ENCODE data around the gene UST.
"Not testable (repeated sequence)": the region's sequence is repeated elsewhere in the genome, so short reads cannot be mapped to it uniquely, and the experiment has no call there.

The UST gene

DNA sequence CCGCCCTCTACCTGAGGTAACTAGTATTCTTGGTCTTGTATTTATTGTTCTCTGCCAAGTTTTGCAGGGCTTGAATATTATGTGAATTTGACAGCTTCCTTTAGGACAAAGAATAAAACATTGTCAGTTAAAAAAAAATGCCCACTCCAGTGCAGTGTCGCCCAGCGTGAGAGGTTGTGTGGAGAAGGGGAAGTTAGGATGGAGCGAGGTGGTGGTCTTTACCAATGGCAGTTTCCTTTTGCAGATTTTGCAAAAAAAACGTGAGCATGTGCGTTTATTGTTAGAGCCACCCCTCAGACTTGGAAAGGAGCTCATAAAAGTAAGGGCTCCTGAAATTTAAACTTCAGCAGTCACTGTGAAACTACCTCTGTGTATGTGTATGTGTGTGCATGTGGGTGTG lies 28.3 kb downstream of the UST start:
- TF ChIP-seq POLR2AphosphoS5 (IDR thresholded peaks at IDR 0.05; ENCODE audit: low read depth, low read length) (no peak), TAF1 (IDR thresholded peaks at IDR 0.05; ENCODE audit: low read depth, low read length) (no peak), POU2F2 (IDR thresholded peaks at IDR 0.05; ENCODE audit: low read depth, low read length) (no peak), PAX5 (IDR thresholded peaks at IDR 0.05; ENCODE audit: insufficient read depth, low read length, severe bottlenecking) (no peak), POLR2A (IDR thresholded peaks at IDR 0.05; ENCODE audit: low read depth, low read length) (no peak), SPI1 (IDR thresholded peaks at IDR 0.05; ENCODE audit: low read depth, low read length) (no peak)
- DNase-seq (ENCODE audit: insufficient read length, low spot score), result no peak
- no peak for FAIRE-seq

DNA sequence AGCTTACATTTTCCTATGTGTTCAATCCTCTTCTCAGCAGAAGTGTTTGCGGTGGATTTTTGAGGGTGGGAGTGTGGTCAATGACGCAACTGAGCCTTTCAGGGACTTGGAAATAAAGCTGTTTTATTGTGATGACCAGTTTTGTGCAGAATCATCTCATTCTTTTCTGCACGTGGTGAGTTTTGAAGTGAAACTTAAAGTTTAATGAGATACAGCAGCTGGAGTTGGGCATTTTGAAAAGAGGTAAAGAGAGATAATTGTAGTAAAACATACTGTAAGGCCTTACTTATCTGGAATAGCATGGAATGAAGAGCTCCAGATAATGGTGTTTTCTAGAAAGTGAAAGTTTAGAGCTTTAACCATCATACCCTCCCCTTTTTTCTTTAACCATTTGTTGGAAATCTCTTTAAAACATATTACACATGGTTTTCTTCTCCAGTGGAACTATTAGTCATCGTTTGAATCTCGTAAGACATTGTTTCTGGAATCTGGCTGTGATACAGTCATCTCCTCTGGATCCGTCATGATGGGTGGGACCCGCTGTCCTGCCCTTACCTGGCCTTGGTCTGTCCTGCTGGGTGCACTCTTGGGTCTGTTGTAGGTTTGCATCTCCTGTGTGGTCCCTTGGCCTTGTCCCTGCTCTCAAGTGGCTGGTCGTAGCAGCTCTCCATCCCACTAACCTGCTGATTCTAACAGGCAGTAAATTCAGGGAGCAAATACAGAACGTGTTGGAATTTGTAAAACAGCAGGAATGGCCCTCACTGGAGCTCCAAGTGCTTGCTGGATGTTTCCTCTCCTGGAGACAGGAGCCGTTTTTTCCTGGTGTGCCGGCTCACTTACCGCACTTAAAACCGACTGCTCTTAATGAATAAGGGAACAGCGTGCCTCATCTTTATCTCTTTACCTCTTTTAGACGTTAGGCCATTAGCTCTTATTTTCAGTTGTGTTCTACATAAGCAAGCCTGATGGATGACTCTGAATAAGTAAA lies 29.8 kb downstream of the UST start:
- DNase-seq (ENCODE audit: insufficient read length, low spot score) (no peak), FAIRE-seq (no peak)
- no peak for TF ChIP-seq POLR2AphosphoS5 (IDR thresholded peaks at IDR 0.05; ENCODE audit: low read depth, low read length)
- TF ChIP-seq POLR2A (IDR thresholded peaks at IDR 0.05; ENCODE audit: low read depth, low read length), result no peak
- TF ChIP-seq PAX5 (IDR thresholded peaks at IDR 0.05; ENCODE audit: insufficient read depth, low read length, severe bottlenecking), result no peak
- no peak for TF ChIP-seq TAF1 (IDR thresholded peaks at IDR 0.05; ENCODE audit: low read depth, low read length)
- no peak for TF ChIP-seq SPI1 (IDR thresholded peaks at IDR 0.05; ENCODE audit: low read depth, low read length)
- TF ChIP-seq POU2F2 (IDR thresholded peaks at IDR 0.05; ENCODE audit: low read depth, low read length), result no peak

DNA sequence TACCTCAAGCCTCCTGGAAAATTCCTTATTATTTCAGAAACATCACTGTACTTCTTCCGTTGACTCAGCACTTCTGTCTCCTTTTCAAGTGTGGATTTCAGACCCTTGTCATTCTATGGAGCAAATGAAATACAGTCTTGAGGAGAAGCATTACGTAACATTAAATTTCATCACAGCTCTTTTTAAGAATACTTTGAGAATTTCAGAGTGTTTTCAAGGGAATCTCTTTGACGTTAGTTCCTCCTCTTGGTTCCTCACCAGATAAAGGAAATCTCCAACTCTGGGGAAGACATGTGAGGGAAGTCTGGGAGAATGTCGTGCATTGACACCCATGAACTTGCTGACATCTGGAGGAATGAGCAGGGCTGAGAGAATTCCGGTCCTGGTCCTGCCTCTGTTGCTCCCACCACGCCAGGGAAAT lies 32.3 kb downstream of the UST start:
- no peak for TF ChIP-seq SPI1 (IDR thresholded peaks at IDR 0.05; ENCODE audit: low read depth, low read length)
- no peak for TF ChIP-seq POLR2A (IDR thresholded peaks at IDR 0.05; ENCODE audit: low read depth, low read length)
- no peak for TF ChIP-seq TAF1 (IDR thresholded peaks at IDR 0.05; ENCODE audit: low read depth, low read length)
- TF ChIP-seq POLR2AphosphoS5 (IDR thresholded peaks at IDR 0.05; ENCODE audit: low read depth, low read length), result no peak
- TF ChIP-seq PAX5 (IDR thresholded peaks at IDR 0.05; ENCODE audit: insufficient read depth, low read length, severe bottlenecking), result no peak
- no peak for TF ChIP-seq POU2F2 (IDR thresholded peaks at IDR 0.05; ENCODE audit: low read depth, low read length)
- FAIRE-seq, result peak; percentile 33

DNA sequence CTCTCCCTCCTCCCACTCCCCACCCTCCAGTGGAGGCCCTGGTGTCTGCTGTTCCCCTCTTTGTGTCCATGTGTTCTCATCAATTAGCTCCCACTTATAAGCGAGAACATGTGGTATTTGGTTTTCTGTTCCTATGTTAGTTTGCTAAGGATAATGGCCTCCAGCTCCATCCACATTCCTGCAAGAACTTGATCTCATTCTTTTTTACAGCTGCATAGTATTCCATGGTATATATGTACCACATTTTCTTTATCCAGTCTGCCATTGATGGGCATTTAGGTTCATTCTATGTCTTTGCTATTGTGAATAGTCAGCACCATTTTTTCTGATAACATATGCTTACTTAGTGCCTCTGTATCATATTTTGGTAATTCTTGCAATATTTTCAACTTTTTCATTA lies 33.6 kb downstream of the UST start:
- not testable (repeated sequence) for FAIRE-seq; DNase-seq (ENCODE audit: insufficient read length, low spot score)

More for the DNA sequence above, 32.3 kb downstream of the UST start:
- DNase-seq (ENCODE audit: insufficient read length, low spot score), result no peak

DNA sequence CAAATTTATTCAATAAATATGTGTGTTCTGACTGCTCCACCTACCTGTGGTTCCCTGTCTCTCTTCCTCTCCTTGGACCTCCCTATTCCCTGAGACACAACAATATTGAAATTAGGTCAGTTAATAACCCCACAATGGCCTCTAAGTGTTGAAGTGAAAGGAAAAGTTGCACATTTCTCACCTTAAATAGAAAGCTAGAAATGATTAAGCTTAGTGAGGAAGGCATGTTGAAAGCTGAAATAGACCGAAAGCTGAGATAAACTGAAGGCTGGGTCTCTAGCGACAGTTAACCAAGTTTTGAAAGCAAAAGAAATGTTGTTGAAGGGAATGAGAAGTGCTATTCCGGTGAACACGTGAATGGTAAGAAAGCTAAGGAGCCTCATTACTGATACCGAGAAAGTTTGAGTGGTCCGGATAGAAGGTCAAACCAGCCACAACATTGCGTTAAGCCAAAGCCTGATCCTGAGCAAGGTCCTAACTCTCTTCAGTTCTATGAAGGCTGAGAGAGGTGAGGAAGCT lies 34.1 kb downstream of the UST start:
- FAIRE-seq, result peak; percentile 85
- no peak for DNase-seq (ENCODE audit: insufficient read length, low spot score)
- no peak for TF ChIP-seq POLR2AphosphoS5 (IDR thresholded peaks at IDR 0.05; ENCODE audit: low read depth, low read length)
- peak; percentile 37 for TF ChIP-seq SPI1 (IDR thresholded peaks at IDR 0.05; ENCODE audit: low read depth, low read length)
- TF ChIP-seq POU2F2 (IDR thresholded peaks at IDR 0.05; ENCODE audit: low read depth, low read length), result peak; percentile 43; the same call in 1 of the 2 replicates
- no peak for TF ChIP-seq PAX5 (IDR thresholded peaks at IDR 0.05; ENCODE audit: insufficient read depth, low read length, severe bottlenecking)
- TF ChIP-seq TAF1 (IDR thresholded peaks at IDR 0.05; ENCODE audit: low read depth, low read length), result no peak
- no peak for TF ChIP-seq POLR2A (IDR thresholded peaks at IDR 0.05; ENCODE audit: low read depth, low read length)

DNA sequence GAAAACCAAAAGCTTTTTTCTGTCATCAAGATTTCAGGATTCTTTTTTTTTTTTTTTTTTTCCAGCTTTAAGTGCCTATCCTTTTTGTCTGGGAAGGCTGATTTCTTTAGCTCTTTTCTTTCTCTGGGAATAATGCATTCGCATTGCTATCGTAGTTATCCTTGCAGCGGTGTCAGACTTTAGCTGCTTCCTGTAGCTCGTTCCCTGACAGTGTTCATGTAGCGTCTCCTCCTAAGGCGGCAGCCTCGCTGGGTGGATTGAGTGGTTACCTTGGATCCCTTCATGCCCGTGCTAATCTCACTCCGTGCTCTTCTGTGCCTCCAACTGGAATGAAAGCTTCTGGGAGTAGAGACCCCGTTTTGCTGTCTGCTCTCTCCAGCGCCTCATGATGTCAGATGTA lies 43.1 kb downstream of the UST start:
- FAIRE-seq (no peak), DNase-seq (ENCODE audit: insufficient read length, low spot score) (no peak)
- TF ChIP-seq POLR2A (IDR thresholded peaks at IDR 0.05; ENCODE audit: low read depth, low read length) (no peak), POLR2AphosphoS5 (IDR thresholded peaks at IDR 0.05; ENCODE audit: low read depth, low read length) (no peak), POU2F2 (IDR thresholded peaks at IDR 0.05; ENCODE audit: low read depth, low read length) (no peak), SPI1 (IDR thresholded peaks at IDR 0.05; ENCODE audit: low read depth, low read length) (no peak), TAF1 (IDR thresholded peaks at IDR 0.05; ENCODE audit: low read depth, low read length) (no peak), PAX5 (IDR thresholded peaks at IDR 0.05; ENCODE audit: insufficient read depth, low read length, severe bottlenecking) (no peak)

DNA sequence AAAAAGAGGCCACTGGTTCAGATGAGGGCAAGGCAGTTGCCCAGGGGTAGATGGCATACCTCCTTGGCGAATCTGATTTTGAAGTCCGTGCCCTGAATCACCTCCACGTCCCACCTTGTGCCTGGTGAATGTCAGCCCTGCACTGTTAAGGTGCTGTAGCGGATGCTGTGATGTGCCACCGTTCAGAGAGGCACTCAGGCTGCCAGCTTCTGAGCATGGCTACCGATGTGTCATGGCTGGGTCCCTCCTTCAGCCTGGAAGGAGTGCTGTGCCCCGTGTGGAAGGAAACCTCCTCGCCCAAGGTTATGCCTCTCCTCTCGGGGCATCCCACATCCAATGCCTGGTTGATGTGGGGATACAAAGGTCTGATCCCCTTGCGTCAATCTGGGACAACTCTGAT lies 43.6 kb downstream of the UST start:
- no peak for FAIRE-seq
- TF ChIP-seq POLR2A (IDR thresholded peaks at IDR 0.05; ENCODE audit: low read depth, low read length) (no peak), POU2F2 (IDR thresholded peaks at IDR 0.05; ENCODE audit: low read depth, low read length) (no peak), POLR2AphosphoS5 (IDR thresholded peaks at IDR 0.05; ENCODE audit: low read depth, low read length) (no peak), SPI1 (IDR thresholded peaks at IDR 0.05; ENCODE audit: low read depth, low read length) (no peak), TAF1 (IDR thresholded peaks at IDR 0.05; ENCODE audit: low read depth, low read length) (no peak), PAX5 (IDR thresholded peaks at IDR 0.05; ENCODE audit: insufficient read depth, low read length, severe bottlenecking) (no peak)
- no peak for DNase-seq (ENCODE audit: insufficient read length, low spot score)

DNA sequence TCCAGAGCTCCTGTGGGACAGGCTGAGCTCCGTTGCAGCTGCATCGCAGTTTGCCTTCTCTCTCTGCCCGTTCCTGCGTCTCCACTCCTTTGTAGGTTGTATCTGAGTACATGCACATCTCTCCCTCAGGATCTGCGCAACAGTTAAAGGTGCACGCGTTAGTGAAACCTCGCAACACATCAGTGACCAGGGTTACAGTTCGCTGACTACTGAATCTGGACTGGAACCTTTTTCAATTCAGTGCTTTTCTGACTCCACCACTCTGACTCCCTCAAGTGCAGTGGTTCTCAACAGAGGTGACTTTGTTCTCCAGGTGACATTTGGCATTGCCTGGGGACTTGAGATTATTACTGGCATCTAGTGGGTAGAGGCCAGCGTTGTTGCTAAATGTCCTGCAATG lies 44.0 kb downstream of the UST start:
- TF ChIP-seq POLR2AphosphoS5 (IDR thresholded peaks at IDR 0.05; ENCODE audit: low read depth, low read length) (no peak), PAX5 (IDR thresholded peaks at IDR 0.05; ENCODE audit: insufficient read depth, low read length, severe bottlenecking) (peak; percentile 82)
- DNase-seq (ENCODE audit: insufficient read length, low spot score) (no peak), FAIRE-seq (no peak)

DNA sequence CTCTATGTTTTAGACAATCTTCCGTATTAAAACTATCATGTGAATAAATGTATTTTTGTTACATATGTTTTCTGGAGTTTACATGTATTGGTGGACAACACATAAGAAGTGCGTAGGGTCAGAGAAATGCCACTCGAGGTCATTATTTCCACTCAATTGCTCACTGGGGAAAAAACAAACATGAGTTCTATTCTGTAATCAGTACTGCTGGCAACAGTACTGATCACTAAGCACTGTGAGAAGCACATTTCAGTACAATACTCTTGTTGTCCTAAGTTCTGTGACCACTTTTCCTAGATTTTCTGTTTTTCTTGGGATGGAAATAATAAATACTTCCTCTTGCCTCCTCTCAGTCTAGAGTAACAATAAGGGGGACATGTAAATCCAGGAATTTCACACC lies 44.5 kb downstream of the UST start:
- TF ChIP-seq SPI1 (IDR thresholded peaks at IDR 0.05; ENCODE audit: low read depth, low read length) (no peak), POLR2A (IDR thresholded peaks at IDR 0.05; ENCODE audit: low read depth, low read length) (no peak), POU2F2 (IDR thresholded peaks at IDR 0.05; ENCODE audit: low read depth, low read length) (no peak), PAX5 (IDR thresholded peaks at IDR 0.05; ENCODE audit: insufficient read depth, low read length, severe bottlenecking) (no peak), POLR2AphosphoS5 (IDR thresholded peaks at IDR 0.05; ENCODE audit: low read depth, low read length) (no peak), TAF1 (IDR thresholded peaks at IDR 0.05; ENCODE audit: low read depth, low read length) (no peak)
- FAIRE-seq (peak; percentile 5), DNase-seq (ENCODE audit: insufficient read length, low spot score) (no peak)

Measured in GM12891 (cell line).